ENCODE data around the gene KCTD1. TPM values are rescaled to one million over a fixed set of nuclear protein-coding genes. Genes with fewer than 3 reads are reported as not detected.

Gene KCTD1
- total and polyA plus RNA-seq, 2 donors, result 9.7 to 12.1 TPM

GRCh38 chr18:26458526-26459232, 89.7 kb downstream of the KCTD1 start:
- Histone ChIP-seq H3K4me3 (ENCODE audit: low read depth, low read length) (no peak overlapping the region), H3K36me3 (ENCODE audit: insufficient read depth) (no peaks in the 10 kb centered on the region), H3K4me1 (ENCODE audit: insufficient read depth) (no peaks in the 10 kb centered on the region), H3K27ac (ENCODE audit: low read depth) (no peak overlapping the region)
- no peak for DNase-seq (ENCODE audit: extremely low spot score)
- 81% methylated on average over 9 of the region's 9 CpGs for WGBS

DNA sequence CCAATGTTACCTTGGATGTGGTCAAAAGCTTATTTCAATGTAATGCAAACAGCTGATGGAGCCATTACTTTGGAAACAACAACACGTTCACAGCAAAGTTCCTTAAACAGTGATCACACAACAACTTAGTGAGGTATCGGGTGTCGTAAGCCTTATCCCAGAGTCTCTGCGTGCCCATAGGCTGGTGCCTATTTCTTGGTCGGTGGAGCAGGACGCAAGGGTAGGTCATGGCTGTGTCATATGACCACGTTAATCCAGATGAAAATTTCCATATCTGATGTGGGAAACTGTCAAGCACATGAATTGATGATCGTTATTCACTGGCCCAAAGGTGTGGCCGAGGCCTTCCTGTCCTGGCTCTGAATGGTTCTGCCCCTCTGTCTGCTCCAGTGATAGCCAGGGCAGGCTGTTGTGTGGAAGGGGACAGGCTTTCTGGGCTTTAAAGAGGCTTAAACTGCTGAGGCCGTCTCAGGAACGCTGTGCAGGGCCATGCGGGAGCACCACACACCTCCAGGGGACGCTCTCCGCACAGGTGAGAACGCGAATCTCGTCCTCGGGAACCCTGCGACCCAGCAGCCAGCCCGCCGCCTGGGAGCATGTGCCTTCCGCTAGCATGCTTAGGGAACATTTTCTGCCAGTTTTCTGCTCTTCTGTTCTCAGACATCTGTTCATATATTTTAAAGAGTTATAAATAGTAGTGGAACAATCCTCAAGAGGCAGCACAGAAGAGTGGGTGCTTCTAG, 90.6 kb downstream of the KCTD1 start:
- WGBS, result 76% methylated on average over 22 of the region's 22 CpGs
- Histone ChIP-seq H3K36me3 (ENCODE audit: insufficient read depth) (no peaks in the 10 kb centered on the region), H3K4me3 (ENCODE audit: low read depth, low read length) (no peak overlapping the region), H3K27ac (ENCODE audit: low read depth) (no peak overlapping the region), H3K4me1 (ENCODE audit: insufficient read depth) (no peaks in the 10 kb centered on the region)
- no peak for DNase-seq (ENCODE audit: extremely low spot score)

DNA sequence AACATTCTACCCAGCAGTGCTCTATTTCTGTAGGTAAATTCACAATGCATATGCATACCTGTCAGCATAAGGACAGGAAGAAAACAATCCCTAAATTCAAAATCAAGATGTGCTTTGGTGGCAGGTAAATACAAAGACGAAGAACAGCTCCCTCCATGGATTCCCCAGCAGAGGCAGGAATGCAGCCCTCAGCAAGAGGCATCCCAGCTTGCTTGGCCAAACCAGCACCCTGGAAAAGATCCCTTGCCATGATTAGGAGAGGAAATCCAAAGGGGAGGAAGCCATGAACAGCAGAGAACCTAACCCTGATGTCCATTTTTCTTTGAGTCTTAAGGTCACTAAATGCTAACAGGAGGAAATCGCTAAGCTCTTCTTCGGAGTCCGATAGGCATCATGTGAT, 91.2 kb downstream of the KCTD1 start:
- Histone ChIP-seq H3K27ac (ENCODE audit: low read depth) (no peak overlapping the region), H3K36me3 (ENCODE audit: insufficient read depth) (no peaks in the 10 kb centered on the region), H3K4me3 (ENCODE audit: low read depth, low read length) (no peak overlapping the region), H3K4me1 (ENCODE audit: insufficient read depth) (no peaks in the 10 kb centered on the region)
- DNase-seq (ENCODE audit: extremely low spot score), result no peak
- WGBS, result 94% methylated on average over 4 of the region's 4 CpGs

GRCh38 chr18:26456070-26456491, 92.3 kb downstream of the KCTD1 start:
- WGBS, result 77% methylated on average over 3 of the region's 3 CpGs
- no peaks in the 10 kb centered on the region for H3K4me1 ChIP-seq (ENCODE audit: insufficient read depth)

GRCh38 chr18:26455639-26456038, 92.7 kb downstream of the KCTD1 start:
- H3K36me3 ChIP-seq (ENCODE audit: insufficient read depth), result no peaks in the 10 kb centered on the region
- no peaks in the 10 kb centered on the region for H3K4me1 ChIP-seq (ENCODE audit: insufficient read depth)
- no peak overlapping the region for H3K27ac ChIP-seq (ENCODE audit: low read depth)
- no peak for DNase-seq (ENCODE audit: extremely low spot score)
- WGBS, result 96% methylated on average over 15 of the region's 15 CpGs
- H3K4me3 ChIP-seq (ENCODE audit: low read depth, low read length), result no peak overlapping the region

More at GRCh38 chr18:26456070-26456491, 92.3 kb downstream of the KCTD1 start:
- H3K36me3 ChIP-seq (ENCODE audit: insufficient read depth), result no peaks in the 10 kb centered on the region
- no peak for DNase-seq (ENCODE audit: extremely low spot score)
- no peak overlapping the region for H3K4me3 ChIP-seq (ENCODE audit: low read depth, low read length)
- H3K27ac ChIP-seq (ENCODE audit: low read depth), result no peak overlapping the region

GRCh38 chr18:26454616-26455015, 93.7 kb downstream of the KCTD1 start:
- 94% methylated on average over 6 of the region's 6 CpGs for WGBS
- H3K4me3 ChIP-seq (ENCODE audit: low read depth, low read length), result no peak overlapping the region
- H3K36me3 ChIP-seq (ENCODE audit: insufficient read depth), result no peaks in the 10 kb centered on the region
- H3K27ac ChIP-seq (ENCODE audit: low read depth), result no peak overlapping the region
- DNase-seq (ENCODE audit: extremely low spot score), result no peak
- H3K4me1 ChIP-seq (ENCODE audit: insufficient read depth), result no peaks in the 10 kb centered on the region

GRCh38 chr18:26454192-26454591, 94.2 kb downstream of the KCTD1 start:
- DNase-seq (ENCODE audit: extremely low spot score), result no peak
- Histone ChIP-seq H3K4me1 (ENCODE audit: insufficient read depth) (no peaks in the 10 kb centered on the region), H3K4me3 (ENCODE audit: low read depth, low read length) (no peak overlapping the region), H3K36me3 (ENCODE audit: insufficient read depth) (no peaks in the 10 kb centered on the region), H3K27ac (ENCODE audit: low read depth) (no peak overlapping the region)
- 91% methylated on average over 3 of the region's 3 CpGs for WGBS

DNA sequence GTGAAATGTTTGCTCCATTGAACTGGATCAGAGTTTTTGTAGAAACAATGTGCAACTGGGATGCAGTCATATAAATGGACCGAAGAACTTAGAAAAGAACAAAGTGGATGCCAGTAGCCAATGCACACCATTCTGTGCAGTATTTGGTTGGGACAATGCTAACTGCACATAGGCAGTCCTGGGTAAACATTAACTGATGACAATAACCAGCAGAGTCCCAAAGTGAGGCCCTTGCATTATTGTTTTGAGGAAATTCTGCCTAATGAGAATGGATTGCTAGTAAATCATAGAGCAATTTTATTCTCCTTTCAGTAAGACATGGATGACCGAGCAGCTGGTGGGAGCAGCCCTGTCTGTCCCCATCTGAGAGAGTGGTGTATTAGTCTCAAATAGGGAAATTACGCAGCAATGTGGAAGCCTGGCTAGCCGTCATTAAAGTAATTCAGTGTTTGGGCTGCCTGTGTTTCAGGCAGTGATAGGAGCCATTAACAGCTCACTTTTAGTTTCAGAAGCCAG, 94.9 kb downstream of the KCTD1 start:
- 90% methylated on average over 4 of the region's 4 CpGs for WGBS
- no peaks in the 10 kb centered on the region for H3K36me3 ChIP-seq (ENCODE audit: insufficient read depth)
- no peak overlapping the region for H3K27ac ChIP-seq (ENCODE audit: low read depth)
- no peak overlapping the region for H3K4me3 ChIP-seq (ENCODE audit: low read depth, low read length)
- no peaks in the 10 kb centered on the region for H3K4me1 ChIP-seq (ENCODE audit: insufficient read depth)
- no peak for DNase-seq (ENCODE audit: extremely low spot score)

- no peak for DNase-seq (ENCODE audit: extremely low spot score)
- Histone ChIP-seq H3K4me1 (ENCODE audit: insufficient read depth) (no peaks in the 10 kb centered on the region), H3K4me3 (ENCODE audit: low read depth, low read length) (no peak overlapping the region), H3K36me3 (ENCODE audit: insufficient read depth) (no peaks in the 10 kb centered on the region), H3K27ac (ENCODE audit: low read depth) (no peak overlapping the region)
- 87% methylated on average over 8 of the region's 8 CpGs for WGBS
Observed at GRCh38 chr18:26450989-26451682, 97.2 kb downstream of the KCTD1 start.

- Histone ChIP-seq H3K4me1 (ENCODE audit: insufficient read depth) (no peaks in the 10 kb centered on the region), H3K27ac (ENCODE audit: low read depth) (no peak overlapping the region), H3K4me3 (ENCODE audit: low read depth, low read length) (no peak overlapping the region), H3K36me3 (ENCODE audit: insufficient read depth) (no peaks in the 10 kb centered on the region)
- DNase-seq (ENCODE audit: extremely low spot score), result no peak
- 76% methylated on average over 8 of the region's 8 CpGs for WGBS
Observed at GRCh38 chr18:26448714-26449159, 99.6 kb downstream of the KCTD1 start.

DNA sequence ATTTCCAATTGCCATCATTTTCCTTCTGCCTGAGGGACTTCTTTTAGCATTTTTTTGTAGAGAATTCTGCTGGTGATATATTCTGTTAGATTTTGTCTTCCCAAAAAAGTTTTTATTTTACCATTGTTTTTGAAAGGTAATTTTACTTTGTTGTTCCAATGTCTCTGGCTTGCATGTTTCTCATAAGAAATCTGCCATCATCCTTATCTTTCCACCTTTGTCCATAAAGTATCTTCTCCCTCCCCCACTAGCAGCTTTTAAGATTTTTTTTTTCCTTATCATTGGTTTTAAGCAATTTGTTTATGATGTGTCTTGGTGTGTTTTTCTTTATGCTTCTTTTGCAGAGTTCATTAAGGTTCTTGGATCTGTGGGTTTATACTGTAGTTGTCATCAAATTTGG, 104.5 kb downstream of the KCTD1 start:
- H3K4me3 ChIP-seq (ENCODE audit: low read depth, low read length), result no peak overlapping the region
- H3K4me1 ChIP-seq (ENCODE audit: insufficient read depth), result no peaks in the 10 kb centered on the region
- H3K36me3 ChIP-seq (ENCODE audit: insufficient read depth), result no peaks in the 10 kb centered on the region
- H3K27ac ChIP-seq (ENCODE audit: low read depth), result no peak overlapping the region
- no peak for DNase-seq (ENCODE audit: extremely low spot score)

GRCh38 chr18:26442126-26442525, 106.2 kb downstream of the KCTD1 start:
- Histone ChIP-seq H3K36me3 (ENCODE audit: insufficient read depth) (no peaks in the 10 kb centered on the region), H3K4me1 (ENCODE audit: insufficient read depth) (no peaks in the 10 kb centered on the region), H3K27ac (ENCODE audit: low read depth) (no peak overlapping the region), H3K4me3 (ENCODE audit: low read depth, low read length) (no peak overlapping the region)
- DNase-seq (ENCODE audit: extremely low spot score), result no peak
- 26% methylated on average over 3 of the region's 3 CpGs for WGBS

DNA sequence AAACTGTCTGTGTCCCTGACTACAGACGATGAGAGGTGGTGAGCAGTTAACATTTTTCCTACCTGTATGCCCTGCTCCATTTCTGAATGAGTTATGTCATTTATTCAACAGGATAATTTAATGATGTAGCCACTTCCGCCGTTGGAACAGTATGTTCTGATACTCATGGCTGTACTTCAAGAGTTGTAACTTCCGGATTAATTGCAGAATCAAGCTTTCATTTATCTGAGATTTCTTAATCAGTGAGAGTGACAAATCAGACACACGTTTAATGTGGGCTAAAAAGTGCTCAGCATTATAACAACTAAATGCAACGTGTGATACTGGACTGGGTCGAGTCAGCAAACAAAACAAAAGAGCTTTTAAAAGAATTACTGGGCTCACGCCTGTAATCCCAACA, 107.7 kb downstream of the KCTD1 start:
- WGBS, result 65% methylated on average over 8 of the region's 8 CpGs
- Histone ChIP-seq H3K4me1 (ENCODE audit: insufficient read depth) (no peaks in the 10 kb centered on the region), H3K27ac (ENCODE audit: low read depth) (no peak overlapping the region), H3K36me3 (ENCODE audit: insufficient read depth) (no peaks in the 10 kb centered on the region), H3K4me3 (ENCODE audit: low read depth, low read length) (no peak overlapping the region)
- no peak for DNase-seq (ENCODE audit: extremely low spot score)

DNA sequence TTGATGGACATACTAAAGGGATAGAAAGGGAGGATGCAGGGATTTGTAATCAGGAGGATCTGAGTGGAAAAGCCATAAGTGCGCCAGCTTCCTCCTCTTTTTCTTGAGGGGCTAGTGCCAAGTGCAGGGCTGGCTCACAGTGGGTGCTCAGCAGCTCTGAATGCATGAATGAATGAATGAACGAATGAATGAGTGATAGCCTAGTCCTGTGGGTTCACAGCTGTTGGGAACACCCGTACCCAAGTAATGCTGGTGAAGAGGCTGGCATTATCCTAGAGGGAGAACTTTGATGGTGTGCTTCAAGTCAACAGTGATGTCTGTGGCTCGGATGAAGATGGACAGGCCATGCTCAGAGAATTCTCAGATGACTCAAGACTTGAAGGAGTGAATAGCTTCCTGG, 108.8 kb downstream of the KCTD1 start:
- Histone ChIP-seq H3K4me3 (ENCODE audit: low read depth, low read length) (no peak overlapping the region), H3K27ac (ENCODE audit: low read depth) (no peak overlapping the region), H3K36me3 (ENCODE audit: insufficient read depth) (no peaks in the 10 kb centered on the region), H3K4me1 (ENCODE audit: insufficient read depth) (no peaks in the 10 kb centered on the region)
- 89% methylated on average over 4 of the region's 4 CpGs for WGBS
- DNase-seq (ENCODE audit: extremely low spot score), result no peak

All from urinary bladder (tissue), 4 donors.